GM21381 (cell line): ENCODE measurements around the gene KSR2.

ENCODE experiments used
- ATAC-seq: cut with Tn5 transposase; IDR thresholded peaks from one replicate; pipeline ENCODE4 v1.9.1; 2021; ENCODE audit warnings: mild to moderate bottlenecking, moderate library complexity; ENCODE audit not compliant: unreplicated experiment

KSR2 gene

DNA sequence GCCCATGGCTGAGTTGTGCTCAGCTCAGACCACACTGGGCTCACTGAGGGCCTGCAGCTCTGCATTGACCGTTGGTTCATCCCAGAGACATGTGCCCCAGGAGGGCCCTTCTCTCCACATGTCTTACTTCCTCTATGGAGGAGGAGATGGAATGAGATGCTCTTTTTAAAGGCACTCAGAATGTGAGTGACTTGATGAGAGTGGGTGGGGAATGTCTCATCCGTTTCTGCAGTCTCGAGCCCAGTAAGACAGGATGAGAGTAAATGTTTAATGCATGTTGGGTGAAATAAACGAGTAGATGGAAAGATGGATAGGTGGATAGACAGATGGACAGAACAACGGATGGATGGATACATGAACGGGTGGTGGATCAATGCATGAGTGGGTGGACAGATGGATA lies 538.5 kb downstream of the KSR2 start:
- ATAC-seq, result no peak

DNA sequence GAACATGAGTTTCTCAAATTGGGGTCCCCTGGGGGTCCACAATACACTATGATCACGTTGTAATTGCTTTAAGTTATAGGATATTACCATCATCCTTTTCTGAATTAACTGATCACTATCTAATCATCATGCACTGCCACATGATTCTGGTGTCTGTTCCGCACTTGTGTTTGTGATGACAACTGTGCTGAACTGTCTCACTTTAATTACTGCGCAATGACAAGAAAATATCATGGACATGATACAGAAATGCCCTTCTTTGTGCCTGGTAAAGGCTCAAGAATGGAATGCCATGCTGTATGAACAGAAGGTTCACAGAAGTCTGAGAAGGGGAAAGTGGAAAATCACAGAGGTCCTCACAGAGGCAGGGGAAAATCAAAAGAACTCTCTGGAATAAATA lies 541.6 kb downstream of the KSR2 start:
- no peak for ATAC-seq

DNA sequence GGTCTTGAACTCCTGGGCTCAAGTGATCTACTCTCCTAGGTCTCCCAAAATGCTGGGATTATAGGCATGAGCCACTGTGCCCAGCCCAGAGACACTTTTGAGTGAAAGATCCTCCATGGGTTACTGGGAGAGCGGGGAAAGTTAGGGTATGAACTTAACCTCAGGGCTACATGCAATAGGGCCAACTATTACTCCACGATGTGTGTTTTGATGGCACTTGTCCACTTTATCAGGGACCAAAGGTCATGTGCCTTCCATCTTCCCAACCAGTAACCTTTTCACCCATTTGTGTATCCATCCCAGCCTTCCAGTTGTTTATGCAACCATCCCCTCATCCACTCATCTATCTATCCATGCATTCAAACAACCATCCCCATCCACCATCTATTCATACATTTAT lies 546.8 kb downstream of the KSR2 start:
- no peak for ATAC-seq

DNA sequence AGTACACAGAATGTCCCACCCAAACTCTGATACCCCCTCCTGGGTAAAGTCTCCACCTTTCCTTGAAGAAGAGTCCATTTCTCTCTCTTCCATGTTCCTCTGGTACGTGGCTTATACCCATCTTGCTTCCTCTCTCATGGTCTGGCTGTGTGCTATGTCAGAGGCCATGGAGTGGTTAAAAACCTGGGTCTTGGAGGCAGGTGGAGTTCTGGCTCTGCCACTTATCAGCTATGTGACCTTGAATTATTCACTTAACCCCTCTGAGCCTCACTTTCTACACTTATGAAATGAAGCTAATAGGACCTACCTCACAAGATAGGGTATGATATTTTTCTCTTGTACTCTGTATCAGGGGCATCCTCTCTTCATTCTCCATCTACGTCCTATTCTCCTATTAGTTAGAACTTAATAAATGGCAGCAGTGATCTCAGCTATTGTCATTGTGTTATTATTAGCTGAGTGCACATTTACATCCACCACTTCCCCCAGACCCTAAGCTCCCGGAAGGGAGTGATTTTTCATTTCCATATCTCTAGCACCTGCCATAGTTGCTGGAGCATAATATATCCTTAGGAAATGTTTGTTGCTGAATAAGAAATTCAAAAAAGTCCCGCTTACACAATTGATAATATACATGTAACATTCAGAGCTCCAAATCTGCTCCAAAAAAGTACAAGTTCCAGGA lies 547.6 kb downstream of the KSR2 start:
- ATAC-seq, result no peak

DNA sequence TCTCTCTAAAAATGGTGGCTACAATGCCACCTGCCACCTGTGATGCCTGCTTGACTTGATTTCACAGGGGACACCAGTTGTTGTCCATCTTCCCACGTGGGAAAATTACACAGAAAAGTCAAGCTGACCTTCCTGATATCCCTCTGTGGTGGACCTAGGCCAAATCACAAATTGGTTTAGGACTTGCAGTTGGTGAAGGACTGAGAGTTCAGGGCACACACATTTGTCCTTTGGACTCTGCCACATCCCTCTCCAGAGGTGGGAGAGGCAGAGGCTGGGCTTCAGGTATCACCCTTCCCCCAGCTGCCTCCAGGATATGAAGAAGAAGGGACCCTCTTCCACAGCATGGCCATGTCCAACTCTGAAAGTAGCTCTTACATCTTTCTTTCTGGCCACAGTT lies 551.8 kb downstream of the KSR2 start:
- no peak for ATAC-seq

DNA sequence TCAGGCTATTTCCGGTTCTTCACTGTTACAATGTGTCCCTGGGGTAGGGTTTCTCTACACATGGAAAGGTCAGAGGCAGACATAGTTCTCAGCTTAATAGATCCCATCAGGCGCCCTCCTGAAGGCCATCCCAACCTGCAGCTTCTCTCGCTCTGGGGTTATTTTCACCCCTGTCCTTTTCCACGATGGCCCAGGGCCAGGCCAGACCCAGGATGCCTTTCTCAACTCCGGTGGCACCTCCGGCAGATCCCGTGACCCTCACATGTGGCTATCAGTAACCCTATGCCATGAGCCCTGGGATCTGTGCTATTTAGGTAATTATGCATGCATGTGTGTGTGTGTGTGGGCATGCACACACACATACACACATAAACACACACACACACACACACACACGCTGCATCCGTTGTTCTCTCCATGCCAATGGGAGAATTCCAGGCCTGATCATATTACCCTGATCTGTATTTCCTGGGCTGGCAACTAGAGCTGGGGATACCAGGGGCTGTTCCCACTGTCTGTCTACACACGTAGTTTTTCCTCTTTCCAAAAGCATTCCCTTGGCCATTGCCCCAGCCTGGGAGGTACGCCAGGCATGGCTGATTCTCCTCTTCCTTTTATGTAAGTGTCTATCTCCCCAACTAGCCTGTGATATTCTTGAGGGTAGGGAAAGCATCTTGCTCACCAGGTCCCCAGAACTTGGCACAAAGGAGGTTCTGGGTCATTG lies 556.2 kb downstream of the KSR2 start:
- no peak for ATAC-seq

DNA sequence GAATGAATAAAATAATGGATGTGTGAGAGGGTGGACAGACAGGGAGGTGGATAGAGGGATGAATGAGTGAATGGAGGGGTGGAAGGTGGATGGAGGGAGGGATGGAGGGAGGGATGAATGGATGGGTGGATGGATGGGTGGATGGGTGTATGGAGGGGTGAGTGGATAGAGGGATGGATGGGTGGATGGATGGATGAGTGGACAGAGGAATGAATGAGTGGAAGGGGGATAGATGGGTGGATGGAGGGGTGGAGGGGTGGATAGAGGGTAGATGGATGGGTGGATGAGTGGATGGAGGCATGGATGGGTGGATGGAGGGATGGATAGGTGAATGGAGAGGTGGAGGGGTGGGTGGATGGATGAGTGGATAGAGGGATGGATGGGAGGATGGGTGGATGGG lies 559.5 kb downstream of the KSR2 start:
- no peak for ATAC-seq

DNA sequence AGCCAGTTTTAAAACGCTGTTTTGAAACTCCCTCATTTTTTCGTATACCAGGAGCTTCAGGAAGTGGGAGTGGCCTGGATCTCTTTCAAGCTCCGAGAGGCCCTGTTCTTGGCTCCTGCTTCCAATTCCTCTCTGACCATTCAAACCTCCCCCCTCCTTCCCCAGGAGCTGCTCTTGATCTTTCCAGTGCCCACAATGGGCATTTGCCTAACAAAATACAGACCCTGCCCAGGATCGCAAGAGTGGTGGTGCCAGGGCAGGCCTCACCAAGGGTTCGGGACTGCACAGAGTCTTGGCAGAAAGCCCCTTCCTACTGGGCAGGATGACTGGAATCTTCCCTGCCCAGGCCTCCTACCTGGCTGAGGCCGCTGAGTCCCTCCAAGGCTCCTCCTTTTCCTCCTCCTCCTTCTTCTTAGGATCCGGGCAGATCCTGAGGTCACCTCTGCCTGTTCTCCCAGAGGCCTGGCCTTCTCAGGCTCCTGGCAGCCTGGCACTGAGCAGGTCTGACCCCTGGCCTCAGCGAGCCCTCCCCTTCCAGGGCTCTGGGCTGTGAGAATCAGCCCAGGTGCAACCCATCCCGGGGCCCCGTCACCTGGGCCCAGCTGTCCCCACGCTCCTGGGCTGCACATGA lies 560.5 kb downstream of the KSR2 start:
- ATAC-seq, result no peak

DNA sequence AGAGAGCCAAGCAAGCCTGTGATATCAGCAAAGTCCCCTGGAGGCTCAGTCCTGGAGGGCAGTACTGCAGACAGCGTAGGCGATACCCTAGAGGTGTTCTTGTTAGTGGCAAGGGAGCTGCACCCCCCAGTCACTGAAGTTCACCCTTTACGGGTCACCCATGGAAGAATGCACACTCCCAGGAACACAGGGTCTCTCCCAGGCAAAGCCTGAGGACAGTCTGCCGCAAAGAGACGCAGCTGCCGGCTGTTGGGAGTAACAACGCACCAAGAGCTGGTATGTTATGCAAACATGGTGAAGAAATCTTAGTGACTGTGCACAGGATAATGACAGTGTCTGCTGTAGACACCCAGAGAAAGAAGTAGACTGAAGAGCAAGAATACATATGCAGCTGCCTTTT lies 563.9 kb downstream of the KSR2 start:
- ATAC-seq, result no peak

DNA sequence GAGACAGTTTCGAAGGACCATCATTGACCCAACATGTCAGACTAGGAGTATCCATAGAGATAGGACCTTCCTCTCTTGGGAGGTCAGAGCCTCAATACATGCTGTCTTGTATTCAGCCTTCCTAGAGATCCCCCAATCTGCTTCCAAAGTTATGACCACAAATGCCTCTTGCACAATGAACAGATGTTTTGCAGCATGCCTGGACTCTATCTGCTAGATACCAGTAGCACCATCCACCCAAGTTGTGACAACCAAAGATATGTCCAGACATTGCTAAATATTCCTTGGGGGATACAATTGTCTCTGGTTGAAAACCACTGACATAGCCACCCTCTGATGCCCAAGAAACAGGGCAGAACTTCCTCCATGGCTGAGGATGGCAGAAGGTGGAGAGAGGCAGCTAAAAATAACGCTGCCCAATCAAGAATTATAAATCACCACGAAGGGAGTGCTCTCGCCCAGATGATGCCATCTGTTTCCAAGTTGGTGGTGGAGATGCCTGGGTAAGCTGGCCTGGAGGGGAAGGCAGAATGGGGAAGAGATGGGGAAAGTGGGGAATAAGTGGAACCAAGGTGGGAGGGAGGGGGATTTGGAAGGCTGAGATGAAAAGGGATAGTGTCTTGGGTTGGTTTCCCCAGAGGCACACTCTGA lies 564.5 kb downstream of the KSR2 start:
- no peak for ATAC-seq

DNA sequence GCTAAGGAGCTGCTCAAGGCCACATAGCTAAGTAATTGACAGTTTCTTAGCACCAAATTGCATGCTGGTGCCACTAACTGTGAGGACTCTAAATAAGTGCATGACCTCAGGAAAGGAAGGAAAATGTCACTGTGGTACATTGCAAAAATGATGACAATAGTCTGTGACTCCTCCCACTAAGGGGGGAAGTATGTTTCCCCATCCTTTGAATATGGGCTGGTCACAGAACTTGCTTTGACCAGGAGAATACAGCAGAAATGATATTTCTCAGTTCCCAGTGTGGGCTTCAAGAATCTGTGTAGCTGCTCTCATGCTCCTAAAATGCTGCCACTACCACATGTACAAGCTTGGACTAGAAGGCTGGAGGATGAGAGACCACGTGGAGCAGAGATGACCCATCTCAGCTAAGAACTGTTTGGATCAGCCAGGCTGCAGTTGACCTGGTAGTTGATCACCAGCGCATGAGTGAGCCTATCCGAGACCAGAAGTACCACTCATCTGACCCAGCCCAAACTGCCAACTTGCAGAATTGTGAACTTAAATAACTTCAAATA lies 565.1 kb downstream of the KSR2 start:
- no peak for ATAC-seq
